Dendritic cell treated with granulocyte-macrophage colony-stimulating factor and Interleukin-4, amounts not matched to agents 40 ng/mL and 50 ng/mL, for 4 days (primary cell): Measurements from ENCODE around the gene ITGA2.

Experiments
- H3K27ac Mint-ChIP-seq: one replicate; pipeline ENCODE4 v1.8.0; 2022; ENCODE audit warnings: mild to moderate bottlenecking, mixed read lengths
- H3K27me3 Mint-ChIP-seq: one replicate; pipeline ENCODE4 v1.8.0; 2022; ENCODE audit warnings: mild to moderate bottlenecking, mixed read lengths
- H3K36me3 Mint-ChIP-seq: one replicate; pipeline ENCODE4 v1.8.0; 2022; ENCODE audit warnings: low read depth, mixed read lengths
- H3K4me1 Mint-ChIP-seq: one replicate; pipeline ENCODE4 v1.8.0; 2022; ENCODE audit warnings: low read depth, mixed read lengths
- H3K4me3 Mint-ChIP-seq: one replicate; pipeline ENCODE4 v1.8.0; 2022; ENCODE audit warnings: mild to moderate bottlenecking, moderate library complexity, mixed read lengths
- H3K9me3 Mint-ChIP-seq: one replicate; pipeline ENCODE4 v1.8.0; 2022; ENCODE audit warnings: mixed read lengths
- intact Hi-C: fragments of 100-400 bp; cut with micrococcal nuclease; formaldehyde crosslinking; loops from one replicate; pipeline ENCODE4 v1.15.0; 2022

ITGA2 gene

DNA sequence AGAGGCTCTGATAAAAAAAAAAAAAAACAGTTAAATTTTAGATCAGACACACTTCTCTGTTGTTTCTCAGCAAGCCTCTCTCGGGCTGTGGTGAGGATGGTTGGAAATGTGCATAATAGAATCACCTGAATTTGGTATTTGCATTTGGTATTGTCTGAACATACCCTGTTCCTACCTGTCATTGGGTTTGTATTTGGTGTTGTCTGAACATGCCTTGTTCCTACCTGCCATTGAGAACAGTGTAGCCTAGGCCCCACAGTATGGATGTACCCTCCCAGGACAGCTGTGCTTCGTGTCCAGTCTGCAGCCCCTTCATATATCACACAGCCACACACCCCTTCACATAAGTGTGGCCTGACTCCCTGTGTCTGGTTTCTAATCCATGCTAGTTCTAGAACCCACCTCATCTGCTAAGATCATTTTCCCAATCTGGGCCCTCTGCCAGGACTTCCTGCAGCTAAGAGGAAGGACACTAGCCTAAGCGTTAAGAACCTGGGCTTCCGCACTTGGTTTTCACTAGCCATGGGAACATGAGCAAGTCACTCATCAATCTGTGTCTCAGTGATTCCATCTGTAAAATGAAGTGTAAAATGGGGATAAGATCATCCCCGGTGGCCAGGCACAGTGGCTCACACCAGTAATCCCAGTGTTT lies 49.2 kb downstream of the ITGA2 start:
- Mint-ChIP-seq H3K27me3 (no peaks in the 10 kb centered on the region), H3K9me3 (no peaks in the 10 kb centered on the region), H3K4me1 (no peaks in the 10 kb centered on the region), H3K4me3 (no peak overlapping the region), H3K27ac (no peak overlapping the region), H3K36me3 (no peaks in the 10 kb centered on the region)
- intact Hi-C loops: no loop called here

DNA sequence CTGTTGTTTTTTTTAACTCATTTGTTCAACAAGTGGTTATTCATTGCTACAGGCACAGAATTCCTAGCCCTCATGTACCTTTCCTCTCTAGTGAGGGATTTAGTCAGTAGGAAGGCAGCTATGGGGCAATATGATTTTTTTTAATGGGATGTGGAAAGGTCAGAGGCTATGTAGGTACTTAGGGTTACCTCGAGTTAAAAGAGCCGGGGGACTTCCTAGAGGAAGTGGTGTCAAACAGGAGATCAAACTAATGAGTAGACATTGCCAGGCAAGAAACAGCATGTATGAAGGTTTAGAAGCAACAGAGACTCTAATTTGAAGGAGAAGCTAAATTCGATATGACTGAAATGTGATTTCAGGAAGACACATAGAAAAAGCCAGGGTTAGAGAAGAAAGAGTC lies 50.7 kb downstream of the ITGA2 start:
- Mint-ChIP-seq H3K4me3 (no peak overlapping the region), H3K36me3 (no peaks in the 10 kb centered on the region), H3K4me1 (no peaks in the 10 kb centered on the region), H3K27ac (no peak overlapping the region), H3K27me3 (no peaks in the 10 kb centered on the region), H3K9me3 (no peaks in the 10 kb centered on the region)
- intact Hi-C loops: no loop called here

DNA sequence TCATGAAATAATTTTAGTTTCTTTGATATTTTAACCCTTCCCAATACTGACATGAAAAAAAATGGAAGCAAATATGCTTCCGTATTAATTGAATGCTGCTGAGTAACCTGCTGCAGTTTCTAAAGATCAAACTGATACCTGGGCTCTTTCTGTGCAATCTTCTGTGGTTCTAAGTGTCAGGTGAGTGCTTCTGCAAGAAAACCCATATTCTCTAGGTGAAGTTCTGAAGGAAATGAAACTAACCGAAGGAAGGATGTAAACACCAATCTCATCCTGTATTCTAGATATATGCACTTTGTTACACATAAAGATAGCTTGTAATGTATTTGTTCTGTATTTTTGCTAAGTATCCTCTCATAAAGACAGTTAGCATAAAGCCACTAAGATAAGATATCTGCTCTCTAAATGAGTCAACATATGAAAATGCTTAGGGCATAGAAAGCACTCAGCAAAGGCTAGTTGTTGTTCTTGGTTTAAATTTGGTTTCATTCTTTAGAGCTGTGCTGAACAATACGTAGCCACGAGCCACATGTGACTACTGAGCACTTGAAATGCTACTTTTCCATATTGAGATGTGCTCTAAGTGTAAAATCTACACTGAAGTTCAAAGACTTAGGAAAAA lies 52.0 kb downstream of the ITGA2 start:
- Mint-ChIP-seq H3K36me3 (no peaks in the 10 kb centered on the region), H3K27ac (no peak overlapping the region), H3K9me3 (no peaks in the 10 kb centered on the region), H3K4me1 (no peaks in the 10 kb centered on the region), H3K27me3 (no peaks in the 10 kb centered on the region), H3K4me3 (no peak overlapping the region)
- intact Hi-C loops: no loop called here

DNA sequence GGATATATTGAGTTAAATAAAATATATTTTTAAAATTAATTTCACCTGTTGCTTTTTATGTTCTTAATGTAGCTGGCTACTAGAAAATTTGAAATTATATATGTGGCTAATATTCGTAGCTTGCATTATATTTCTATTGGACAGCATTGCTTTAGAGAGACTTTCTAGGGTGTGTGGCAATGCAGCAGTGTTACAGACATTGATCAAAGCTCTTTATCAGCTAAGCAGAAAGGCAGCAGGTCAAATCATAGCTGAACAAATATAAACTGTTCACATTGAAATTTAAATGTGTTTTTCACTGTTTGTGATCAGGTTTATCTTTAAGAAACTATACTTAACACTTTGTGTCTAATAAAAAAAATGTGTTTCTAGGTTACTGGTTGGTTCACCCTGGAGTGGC lies 52.6 kb downstream of the ITGA2 start:
- no peak overlapping the region for H3K4me3 Mint-ChIP-seq
- H3K27ac Mint-ChIP-seq: no peak overlapping the region
- no peaks in the 10 kb centered on the region for H3K9me3 Mint-ChIP-seq
- intact Hi-C loops: no loop called here
- H3K4me1 Mint-ChIP-seq: no peaks in the 10 kb centered on the region
- H3K27me3 Mint-ChIP-seq: no peaks in the 10 kb centered on the region
- H3K36me3 Mint-ChIP-seq: no peaks in the 10 kb centered on the region

DNA sequence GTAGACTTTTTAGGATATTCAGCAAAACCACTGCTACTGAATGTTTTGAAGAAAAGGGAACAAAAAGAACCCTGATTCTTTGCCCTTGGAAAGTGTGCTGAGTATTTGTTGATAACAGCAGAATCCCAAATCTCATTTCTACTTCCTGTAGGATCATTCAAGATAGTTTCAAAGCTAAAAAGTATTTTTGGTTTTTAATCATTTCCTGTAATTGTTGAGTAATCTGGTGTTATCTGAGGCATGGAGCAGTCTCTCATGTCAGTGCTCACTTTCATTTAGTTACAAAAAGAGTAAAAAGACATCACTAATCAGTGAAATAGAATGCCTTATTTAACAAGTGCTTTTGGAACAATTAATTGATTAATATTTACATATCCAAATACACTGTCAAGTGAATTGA lies 56.1 kb downstream of the ITGA2 start:
- no peak overlapping the region for H3K27ac Mint-ChIP-seq
- no peaks in the 10 kb centered on the region for H3K4me1 Mint-ChIP-seq

DNA sequence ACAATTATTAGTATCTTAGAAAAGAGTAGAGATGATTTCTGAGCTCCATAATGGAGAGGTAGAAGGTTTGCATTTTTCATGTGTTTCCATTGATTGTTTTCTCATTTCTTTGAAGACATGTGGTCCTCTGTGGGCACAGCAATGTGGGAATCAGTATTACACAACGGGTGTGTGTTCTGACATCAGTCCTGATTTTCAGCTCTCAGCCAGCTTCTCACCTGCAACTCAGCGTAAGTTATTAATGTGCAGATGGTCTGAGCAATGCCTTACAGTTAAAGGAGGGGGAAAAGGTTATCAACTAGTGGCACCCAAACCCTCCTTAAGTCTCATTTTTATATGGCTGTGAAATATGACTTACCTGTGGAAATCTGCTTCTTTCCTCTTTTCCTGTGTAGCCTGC lies 59.1 kb downstream of the ITGA2 start:
- Mint-ChIP-seq H3K36me3 (no peaks in the 10 kb centered on the region), H3K27ac (no peak overlapping the region), H3K27me3 (no peaks in the 10 kb centered on the region), H3K9me3 (no peaks in the 10 kb centered on the region), H3K4me1 (no peaks in the 10 kb centered on the region), H3K4me3 (no peak overlapping the region)
- intact Hi-C loops: no loop called here

More for the DNA sequence above, 56.1 kb downstream of the ITGA2 start:
- Mint-ChIP-seq H3K36me3 (no peaks in the 10 kb centered on the region), H3K27me3 (no peaks in the 10 kb centered on the region), H3K4me3 (no peak overlapping the region), H3K9me3 (no peaks in the 10 kb centered on the region)
- intact Hi-C loops: no loop called here

- H3K4me1 Mint-ChIP-seq: no peaks in the 10 kb centered on the region
- H3K27ac Mint-ChIP-seq: no peak overlapping the region
- H3K36me3 Mint-ChIP-seq: no peaks in the 10 kb centered on the region
- H3K27me3 Mint-ChIP-seq: no peaks in the 10 kb centered on the region
- no peak overlapping the region for H3K4me3 Mint-ChIP-seq
- intact Hi-C loops: no loop called here
- no peaks in the 10 kb centered on the region for H3K9me3 Mint-ChIP-seq
Measured at GRCh38 chr5:53052499-53052898, 63.3 kb downstream of the ITGA2 start.

DNA sequence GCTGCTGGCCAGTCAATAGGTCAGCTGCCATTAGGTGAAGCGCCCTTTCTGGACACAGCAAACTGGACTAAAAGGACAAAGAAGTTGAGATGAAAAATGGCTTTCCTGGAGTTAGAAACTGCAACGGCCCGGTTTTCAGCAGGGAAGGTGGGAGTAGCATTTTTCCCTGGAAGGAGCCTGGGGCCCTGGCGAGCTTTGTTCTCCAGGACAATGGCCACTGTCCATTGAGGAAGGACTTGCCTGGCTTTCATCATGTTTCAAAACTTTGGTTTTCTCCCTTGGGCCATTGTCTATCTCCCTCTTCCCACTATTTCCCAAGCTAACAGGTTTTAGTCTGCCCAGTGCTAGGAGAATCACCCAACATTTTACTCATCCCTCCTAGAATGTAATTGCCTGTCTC lies 64.2 kb downstream of the ITGA2 start:
- no peaks in the 10 kb centered on the region for H3K4me1 Mint-ChIP-seq
- no peak overlapping the region for H3K27ac Mint-ChIP-seq
- H3K9me3 Mint-ChIP-seq: no peaks in the 10 kb centered on the region
- no peaks in the 10 kb centered on the region for H3K36me3 Mint-ChIP-seq
- no peaks in the 10 kb centered on the region for H3K27me3 Mint-ChIP-seq
- H3K4me3 Mint-ChIP-seq: no peak overlapping the region
- intact Hi-C loops: no loop called here

- Mint-ChIP-seq H3K27me3 (no peaks in the 10 kb centered on the region), H3K4me3 (no peak overlapping the region), H3K36me3 (no peaks in the 10 kb centered on the region), H3K4me1 (no peaks in the 10 kb centered on the region), H3K27ac (no peak overlapping the region), H3K9me3 (no peaks in the 10 kb centered on the region)
- intact Hi-C loops: no loop called here
Measured at GRCh38 chr5:53055365-53055764, 66.2 kb downstream of the ITGA2 start.

DNA sequence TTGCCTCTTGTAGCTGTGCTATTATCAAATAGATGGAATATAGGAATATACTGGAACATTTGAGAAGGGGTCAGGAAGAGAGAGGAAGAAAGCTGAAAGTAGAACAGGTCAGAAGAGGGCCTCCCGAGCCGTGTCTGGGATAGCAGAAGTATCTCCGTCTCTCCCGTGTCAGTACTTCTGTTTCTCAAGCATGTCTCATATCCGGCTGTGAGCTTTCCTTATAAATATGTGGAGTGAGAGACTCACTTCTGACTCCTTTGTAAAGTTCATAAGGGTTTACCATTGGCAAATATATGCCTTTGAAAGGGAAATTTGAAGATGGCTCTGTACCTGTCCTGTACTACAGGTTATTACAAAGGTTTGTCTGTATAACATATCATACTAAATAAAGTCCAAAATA lies 70.1 kb downstream of the ITGA2 start:
- no peaks in the 10 kb centered on the region for H3K36me3 Mint-ChIP-seq

GRCh38 chr5:53063176-53063575 lies 74.0 kb downstream of the ITGA2 start:
- Mint-ChIP-seq H3K27me3 (no peaks in the 10 kb centered on the region), H3K27ac (no peak overlapping the region), H3K36me3 (no peaks in the 10 kb centered on the region), H3K4me1 (no peaks in the 10 kb centered on the region), H3K4me3 (no peak overlapping the region), H3K9me3 (no peaks in the 10 kb centered on the region)
- intact Hi-C loops: no loop called here

More for the DNA sequence above, 70.1 kb downstream of the ITGA2 start:
- Mint-ChIP-seq H3K4me3 (no peak overlapping the region), H3K27ac (no peak overlapping the region), H3K9me3 (no peaks in the 10 kb centered on the region), H3K27me3 (no peaks in the 10 kb centered on the region), H3K4me1 (no peaks in the 10 kb centered on the region)
- intact Hi-C loops: no loop called here

- no peaks in the 10 kb centered on the region for H3K36me3 Mint-ChIP-seq
- no peaks in the 10 kb centered on the region for H3K27me3 Mint-ChIP-seq
- intact Hi-C loops: no loop called here
- no peaks in the 10 kb centered on the region for H3K9me3 Mint-ChIP-seq
- no peak overlapping the region for H3K4me3 Mint-ChIP-seq
- no peak overlapping the region for H3K27ac Mint-ChIP-seq
- no peaks in the 10 kb centered on the region for H3K4me1 Mint-ChIP-seq
Measured at GRCh38 chr5:53063791-53064190, 74.6 kb downstream of the ITGA2 start.

DNA sequence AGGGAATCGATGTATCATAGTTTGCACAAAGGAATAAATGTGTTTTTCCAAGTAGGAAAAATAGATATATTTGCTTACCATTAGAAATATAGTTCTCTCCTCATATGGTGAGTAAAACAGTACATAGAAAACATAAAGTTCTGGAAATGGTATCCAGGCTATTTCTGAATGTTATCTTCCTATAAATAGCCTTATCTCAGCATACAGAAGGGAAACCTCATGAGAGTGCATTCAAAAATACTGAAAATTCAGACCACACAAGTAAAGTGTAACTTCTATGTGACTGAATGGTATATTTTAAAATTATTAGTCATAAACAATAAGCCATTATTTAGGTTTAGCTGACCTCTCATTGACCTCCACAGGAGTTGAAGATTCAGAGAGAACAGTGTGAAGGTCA lies 76.9 kb downstream of the ITGA2 start:
- Mint-ChIP-seq H3K36me3 (no peaks in the 10 kb centered on the region), H3K4me1 (no peaks in the 10 kb centered on the region), H3K27me3 (no peaks in the 10 kb centered on the region), H3K9me3 (no peaks in the 10 kb centered on the region), H3K27ac (no peak overlapping the region), H3K4me3 (no peak overlapping the region)
- intact Hi-C loops: no loop called here

GRCh38 chr5:53067641-53068040 lies 78.5 kb downstream of the ITGA2 start:
- no peak overlapping the region for H3K27ac Mint-ChIP-seq

DNA sequence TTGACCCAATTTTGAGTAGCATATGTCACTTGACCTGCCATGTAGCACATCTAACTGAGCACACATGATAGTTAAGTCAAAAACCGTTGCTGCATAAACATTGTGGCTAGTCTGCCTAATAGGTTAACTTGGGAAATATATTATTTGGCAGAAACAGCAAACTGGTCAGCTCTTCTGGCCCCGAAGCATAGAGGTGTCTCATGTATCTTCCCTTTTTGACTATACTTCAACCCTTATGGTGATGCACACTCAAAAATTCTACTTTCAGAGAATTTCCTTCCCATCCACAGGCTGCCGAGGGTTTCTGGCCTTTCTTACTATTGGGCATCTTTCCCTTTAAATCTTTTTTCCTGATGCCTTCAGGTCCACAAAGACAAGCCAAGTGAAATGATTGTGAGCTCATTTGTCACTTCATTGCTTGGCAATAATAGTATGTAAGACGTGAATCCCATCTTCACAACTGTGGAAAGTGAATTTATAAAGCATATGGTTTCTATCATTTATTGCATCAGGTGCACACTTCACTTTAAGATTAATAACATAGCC lies 79.2 kb downstream of the ITGA2 start:
- H3K4me1 Mint-ChIP-seq: no peaks in the 10 kb centered on the region
- H3K27me3 Mint-ChIP-seq: no peaks in the 10 kb centered on the region
- no peaks in the 10 kb centered on the region for H3K36me3 Mint-ChIP-seq
- no peak overlapping the region for H3K4me3 Mint-ChIP-seq
- intact Hi-C loops: no loop called here
- H3K27ac Mint-ChIP-seq: no peak overlapping the region
- H3K9me3 Mint-ChIP-seq: no peaks in the 10 kb centered on the region

More at GRCh38 chr5:53067641-53068040, 78.5 kb downstream of the ITGA2 start:
- Mint-ChIP-seq H3K36me3 (no peaks in the 10 kb centered on the region), H3K9me3 (no peaks in the 10 kb centered on the region), H3K4me3 (no peak overlapping the region), H3K27me3 (no peaks in the 10 kb centered on the region), H3K4me1 (no peaks in the 10 kb centered on the region)
- intact Hi-C loops: no loop called here
